ENCODE data around the gene KRTAP10-7.

DNA sequence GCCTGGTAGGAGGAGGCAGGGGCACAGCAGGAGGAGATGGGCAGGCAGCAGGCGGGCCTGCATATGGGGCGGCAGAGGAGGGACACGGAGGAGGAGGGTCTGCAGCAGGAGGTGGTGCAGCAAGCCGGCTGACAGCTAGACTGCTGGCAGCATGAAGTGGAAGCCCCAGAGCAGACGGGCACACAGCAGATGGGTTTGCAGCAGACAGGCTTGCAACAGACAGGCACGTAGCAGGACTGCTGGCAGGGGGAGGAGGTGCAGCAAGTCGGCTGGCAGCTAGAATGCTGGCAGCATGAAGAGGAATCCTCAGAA lies 20.6 kb upstream of the KRTAP10-7 start:
- no peak for TF ChIP-seq EZH2 (IDR thresholded peaks at IDR 0.05; ENCODE audit: insufficient read depth, poor library complexity, severe bottlenecking)
- no peak for TF ChIP-seq EZH2phosphoT487 (IDR thresholded peaks at IDR 0.05; ENCODE audit: insufficient read depth, low read depth)

Measured in GM23248 (cell line).